ENCODE measurements around the gene WDR54. TPM values are rescaled to one million over a fixed set of nuclear protein-coding genes. Genes with fewer than 3 reads are reported as not detected.
"Not testable (repeated sequence)": the region's sequence is repeated elsewhere in the genome, so short reads cannot be mapped to it uniquely, and the experiment has no call there.

WDR54 gene
- total RNA-seq, 1 experiment from 2014 or later = 41.0 TPM

- Histone ChIP-seq H3K9ac (ENCODE audit: low read length) (peak overlapping the region; percentile 88), H3K36me3 (ENCODE audit: low read depth, low read length) (peaks cover 5% of the 10 kb centered on the region; the same call in 1 of the 2 replicates), H3K27me3 (ENCODE audit: low read length) (no peaks in the 10 kb centered on the region), H4K20me1 (ENCODE audit: low read length) (no peaks in the 10 kb centered on the region), H3K9me3 (ENCODE audit: low read length) (no peaks in the 10 kb centered on the region), H3K27ac (ENCODE audit: low read length) (no peak overlapping the region), H3F3A (ENCODE audit: low read length, unreplicated experiment) (no peaks in the 10 kb centered on the region), H3K4me2 (ENCODE audit: low read length) (peak overlapping the region; percentile 100), H2AFZ (ENCODE audit: low read length) (peak overlapping the region; percentile 95), H3K4me3 (ENCODE audit: low read length) (peak overlapping the region; percentile 94), H3K4me1 (ENCODE audit: insufficient read depth, low read length) (peaks cover 10% of the 10 kb centered on the region; the same call in 1 of the 2 replicates), H3K79me2 (ENCODE audit: low read length) (peaks cover 35% of the 10 kb centered on the region), H3K9me2 (replicated peaks; ENCODE audit: low read length) (no peaks in the 10 kb centered on the region)
- ChIA-PET POLR2A (ENCODE audit: unreplicated experiment) (no interaction called here), CTCF (no interaction called here)
- TF ChIP-seq EZH2 (IDR thresholded peaks at IDR 0.05; ENCODE audit: low read length, unreplicated experiment) (no peak), EZH2phosphoT487 (IDR thresholded peaks at IDR 0.05; ENCODE audit: borderline replicate concordance, low read length) (no peak), CTCF (conservative IDR thresholded peaks at IDR 0.05; ENCODE audit: low read depth, low read length) (no peak)
- ATAC-seq (peak; percentile 4; the same call in 1 of the 2 replicates), DNase-seq (no peak)
- intact Hi-C loops (cut with micrococcal nuclease) = no loop called here
- BruUV-seq (replicated peaks) = TSS peak; percentile 25
These were observed 42.9 kb downstream of the WDR54 start for GRCh38 chr2:74464406-74464805.

GRCh38 chr2:74470742-74471141 lies 49.2 kb downstream of the WDR54 start:
- POLR2A ChIA-PET (ENCODE audit: unreplicated experiment) = interaction anchor here (0.6 kb wide), 1 partner anchor 466 kb away, joined by 3 read pairs; no protein-coding TSS in a partner anchor
- CTCF ChIA-PET; H3K4me2 ChIP-seq (ENCODE audit: low read length); H3K27ac ChIP-seq (ENCODE audit: low read length); H3K27me3 ChIP-seq (ENCODE audit: low read length); H2AFZ ChIP-seq (ENCODE audit: low read length); H3K36me3 ChIP-seq (ENCODE audit: low read depth, low read length); H3K4me3 ChIP-seq (ENCODE audit: low read length); H3K9me3 ChIP-seq (ENCODE audit: low read length); H3K9ac ChIP-seq (ENCODE audit: low read length); intact Hi-C loops (cut with micrococcal nuclease); DNase-seq; H4K20me1 ChIP-seq (ENCODE audit: low read length); ATAC-seq; BruUV-seq (replicated peaks); H3K9me2 ChIP-seq (replicated peaks; ENCODE audit: low read length): not testable (repeated sequence)
- H3K4me1 ChIP-seq (ENCODE audit: insufficient read depth, low read length) = peaks cover 14% of the 10 kb centered on the region
- H3F3A ChIP-seq (ENCODE audit: low read length, unreplicated experiment) = peaks cover 10% of the 10 kb centered on the region
- peaks cover 14% of the 10 kb centered on the region for H3K79me2 ChIP-seq (ENCODE audit: low read length)

GRCh38 chr2:74471332-74472065 lies 50.0 kb downstream of the WDR54 start:
- peak; percentile 4; the same call in 1 of the 2 replicates for ATAC-seq
- POLR2A ChIA-PET (ENCODE audit: unreplicated experiment) = interaction anchor here (0.6 to 0.7 kb wide), 2 partner anchors 41 to 467 kb away, joined by 3 to 21 read pairs; no protein-coding TSS in a partner anchor

More at GRCh38 chr2:74471332-74472065, 50.0 kb downstream of the WDR54 start:
- peak overlapping the region; percentile 80 for H3K27ac ChIP-seq (ENCODE audit: low read length)
- DNase-seq = no peak
- H3K9me2 ChIP-seq (replicated peaks; ENCODE audit: low read length) = no peaks in the 10 kb centered on the region
- H3K27me3 ChIP-seq (ENCODE audit: low read length) = no peaks in the 10 kb centered on the region
- peaks cover 10% of the 10 kb centered on the region for H3F3A ChIP-seq (ENCODE audit: low read length, unreplicated experiment)
- peak overlapping the region; percentile 84 for H3K9ac ChIP-seq (ENCODE audit: low read length)
- H2AFZ ChIP-seq (ENCODE audit: low read length) = peak overlapping the region; percentile 89
- H3K9me3 ChIP-seq (ENCODE audit: low read length) = no peaks in the 10 kb centered on the region
- CTCF ChIA-PET = no interaction called here
- H3K79me2 ChIP-seq (ENCODE audit: low read length) = peaks cover 9% of the 10 kb centered on the region
- no peaks in the 10 kb centered on the region for H4K20me1 ChIP-seq (ENCODE audit: low read length)
- peaks cover 14% of the 10 kb centered on the region for H3K4me1 ChIP-seq (ENCODE audit: insufficient read depth, low read length)
- no TSS peak for BruUV-seq (replicated peaks)
- H3K4me3 ChIP-seq (ENCODE audit: low read length) = peak overlapping the region; percentile 79
- peak overlapping the region; percentile 82 for H3K4me2 ChIP-seq (ENCODE audit: low read length)
- intact Hi-C loops (cut with micrococcal nuclease) = no loop called here
- no peak for TF ChIP-seq EZH2 (IDR thresholded peaks at IDR 0.05; ENCODE audit: low read length, unreplicated experiment)
- no peak for TF ChIP-seq CTCF (conservative IDR thresholded peaks at IDR 0.05; ENCODE audit: low read depth, low read length)
- TF ChIP-seq EZH2phosphoT487 (IDR thresholded peaks at IDR 0.05; ENCODE audit: borderline replicate concordance, low read length) = no peak
- peaks cover 8% of the 10 kb centered on the region for H3K36me3 ChIP-seq (ENCODE audit: low read depth, low read length)
